GM19099 (cell line): Measurements from ENCODE around the gene PPFIA2.

ENCODE experiments used
- POLR2A ChIP-seq: IDR thresholded peaks from 3 replicates; pipeline ENCODE4 v1.6.1; 2011; ENCODE audit warnings: low read depth; ENCODE audit not compliant: insufficient read length; ENCODE audit errors: extremely low read depth

Gene PPFIA2

DNA sequence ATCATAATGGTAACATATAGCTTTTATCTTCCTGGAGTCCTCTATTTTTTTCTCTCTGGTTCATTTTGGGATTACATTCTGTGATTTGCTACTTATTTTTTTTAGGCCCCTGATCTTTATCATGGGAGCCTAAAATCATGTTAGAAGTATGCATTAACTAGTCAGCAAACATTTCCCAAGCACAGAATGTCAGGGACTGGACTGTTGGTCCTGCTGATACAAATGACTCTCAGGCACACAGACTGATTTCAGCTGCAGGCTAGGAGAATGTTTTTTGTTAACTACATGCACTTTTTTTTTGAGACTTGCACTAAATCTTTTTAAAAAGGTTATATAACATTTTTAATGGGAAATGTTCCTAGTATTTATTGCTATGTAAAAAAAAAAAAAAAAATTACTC lies 550.1 kb downstream of the PPFIA2 start:
- no peak for TF ChIP-seq POLR2A

DNA sequence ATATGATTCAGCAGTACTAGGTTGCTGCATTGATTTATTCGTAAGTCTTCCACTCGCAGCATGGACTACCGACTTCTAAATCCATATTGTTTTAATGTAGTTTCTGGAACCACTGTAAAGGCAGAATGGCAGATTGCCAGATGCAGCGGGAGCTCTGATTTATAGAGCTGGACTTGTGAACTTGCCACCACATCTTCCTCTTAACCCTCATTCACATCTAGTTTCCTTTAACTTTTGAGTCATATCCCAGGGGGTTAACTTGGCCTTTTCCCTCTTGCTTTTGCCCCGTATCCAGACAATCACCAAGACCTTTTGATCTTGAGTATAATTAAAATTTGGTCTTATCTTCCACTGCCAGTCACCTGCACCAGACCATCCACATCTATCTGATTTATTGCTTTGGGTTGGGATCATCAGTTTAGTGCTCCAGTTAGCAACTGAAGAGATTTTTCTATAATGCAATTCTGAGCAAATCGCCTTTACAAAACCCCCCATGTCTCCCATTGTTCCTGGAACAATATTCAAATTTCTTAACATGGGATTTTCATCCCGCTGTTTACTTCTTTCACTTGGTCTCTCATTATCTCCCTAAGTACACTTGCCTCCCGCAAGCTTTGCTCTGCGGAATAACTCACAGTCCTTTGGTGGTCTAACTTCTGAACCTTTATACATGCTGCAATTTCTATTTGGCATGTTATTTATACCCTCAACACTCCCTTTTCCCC lies 550.8 kb downstream of the PPFIA2 start:
- TF ChIP-seq POLR2A = no peak
